ENCODE measurements around the gene LPGAT1.
"Not testable (repeated sequence)": the region's sequence is repeated elsewhere in the genome, so short reads cannot be mapped to it uniquely, and the experiment has no call there.

LPGAT1 gene, protein sequence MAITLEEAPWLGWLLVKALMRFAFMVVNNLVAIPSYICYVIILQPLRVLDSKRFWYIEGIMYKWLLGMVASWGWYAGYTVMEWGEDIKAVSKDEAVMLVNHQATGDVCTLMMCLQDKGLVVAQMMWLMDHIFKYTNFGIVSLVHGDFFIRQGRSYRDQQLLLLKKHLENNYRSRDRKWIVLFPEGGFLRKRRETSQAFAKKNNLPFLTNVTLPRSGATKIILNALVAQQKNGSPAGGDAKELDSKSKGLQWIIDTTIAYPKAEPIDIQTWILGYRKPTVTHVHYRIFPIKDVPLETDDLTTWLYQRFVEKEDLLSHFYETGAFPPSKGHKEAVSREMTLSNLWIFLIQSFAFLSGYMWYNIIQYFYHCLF

DNA sequence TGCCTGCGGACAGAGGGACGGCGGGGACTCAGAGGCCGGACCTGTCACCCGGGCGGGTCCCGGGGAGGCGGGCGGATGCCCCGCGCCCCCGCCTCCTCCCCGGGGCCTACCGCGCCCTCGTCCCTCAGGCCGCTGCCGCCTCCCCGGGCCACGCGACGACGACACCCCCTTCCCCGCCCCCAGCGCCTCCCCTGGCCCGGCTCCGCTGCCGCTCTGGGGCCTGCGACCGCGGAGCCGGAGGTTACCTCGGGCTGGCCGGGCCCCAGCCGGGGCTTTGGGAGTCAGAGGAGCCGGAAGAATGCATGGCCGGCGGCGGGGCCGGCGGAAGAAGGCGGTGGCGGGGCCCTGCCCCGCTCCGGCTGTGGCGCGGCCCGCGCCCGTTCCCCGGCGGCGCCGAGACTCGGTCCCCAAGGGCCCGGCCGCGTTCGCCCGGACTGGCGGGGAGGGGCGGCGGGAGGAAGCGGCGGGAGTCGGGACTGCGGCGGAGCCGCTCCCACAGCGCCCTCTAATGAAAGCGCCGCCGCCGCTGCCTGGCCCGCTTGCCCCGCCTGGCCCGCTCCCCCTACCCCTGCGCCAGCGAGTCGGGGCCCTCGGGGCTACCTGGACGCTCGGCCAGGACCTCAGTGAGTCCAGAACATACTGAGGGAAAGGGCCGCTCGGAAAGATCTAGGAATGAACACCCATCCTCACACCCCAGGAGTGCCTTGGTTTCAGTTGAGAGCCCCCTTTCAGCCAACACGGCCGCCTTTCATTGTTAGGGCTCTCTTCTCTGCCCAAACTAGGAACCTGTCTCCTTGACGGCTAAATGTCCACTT lies at the start of gene LPGAT1:
TSS of gene LPGAT1 (minus strand) at position 436 of the 815 bp plus-strand sequence. CDS start 1,467 bp downstream, outside the sequence.
- DNase-seq (ENCODE audit: low read depth in 2 of 2) = peak; percentile 35 to 57

DNA sequence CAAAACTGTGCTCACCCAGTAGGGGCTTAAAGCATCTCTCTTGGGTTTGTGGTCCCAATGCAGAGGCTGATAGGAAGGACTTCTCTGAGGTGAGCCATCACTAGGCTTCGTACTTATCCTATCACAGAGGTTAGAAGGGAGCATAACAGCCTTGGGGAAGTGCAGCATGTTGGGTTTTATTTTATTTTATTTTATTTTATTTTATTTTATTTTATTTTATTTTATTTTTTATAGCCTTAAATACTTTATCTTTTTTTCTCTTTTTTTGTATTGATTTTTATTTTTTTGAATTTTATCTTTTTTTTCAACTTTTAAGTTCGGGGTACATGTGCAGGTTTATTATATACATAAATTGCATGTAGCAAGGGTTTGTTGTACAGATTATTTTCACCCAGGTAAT lies 48.9 kb upstream of the LPGAT1 start:
- no peak for DNase-seq (ENCODE audit: low read depth in 2 of 2)

DNA sequence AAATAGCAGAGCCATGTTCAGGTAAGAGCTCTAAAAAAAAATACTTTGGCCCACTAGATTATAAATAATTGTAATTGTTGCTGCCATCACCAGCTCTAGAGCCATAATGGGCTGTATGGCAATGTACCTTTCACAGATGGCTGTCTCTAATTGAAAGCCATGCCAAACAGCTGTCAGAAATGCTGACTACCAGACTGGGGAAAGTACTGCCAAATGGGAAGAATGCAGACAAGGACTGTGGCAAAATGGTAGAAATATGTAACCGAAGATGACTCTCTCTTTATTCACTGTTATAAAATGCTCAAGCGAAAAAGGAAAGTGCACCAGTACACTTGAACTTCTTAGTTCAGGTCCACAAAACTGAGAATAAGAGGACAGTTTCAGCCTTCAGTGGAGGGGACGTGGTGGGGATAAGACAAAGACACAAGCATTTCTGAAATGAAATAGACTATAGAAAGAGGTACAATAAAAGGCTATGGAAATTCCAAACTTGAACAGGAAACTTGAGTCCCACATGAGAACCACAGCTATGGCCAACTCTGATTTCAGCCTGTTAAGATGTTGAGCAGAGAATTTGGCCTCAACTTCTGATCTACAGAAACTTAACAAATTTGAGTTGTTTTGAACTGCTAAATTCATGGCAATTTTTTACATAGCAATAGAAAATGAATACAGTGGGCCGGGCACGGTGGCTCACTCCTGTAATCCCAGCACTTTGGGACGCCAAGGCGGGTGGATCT lies 46.5 kb upstream of the LPGAT1 start:
- no peak for DNase-seq (ENCODE audit: low read depth in 2 of 2)

DNA sequence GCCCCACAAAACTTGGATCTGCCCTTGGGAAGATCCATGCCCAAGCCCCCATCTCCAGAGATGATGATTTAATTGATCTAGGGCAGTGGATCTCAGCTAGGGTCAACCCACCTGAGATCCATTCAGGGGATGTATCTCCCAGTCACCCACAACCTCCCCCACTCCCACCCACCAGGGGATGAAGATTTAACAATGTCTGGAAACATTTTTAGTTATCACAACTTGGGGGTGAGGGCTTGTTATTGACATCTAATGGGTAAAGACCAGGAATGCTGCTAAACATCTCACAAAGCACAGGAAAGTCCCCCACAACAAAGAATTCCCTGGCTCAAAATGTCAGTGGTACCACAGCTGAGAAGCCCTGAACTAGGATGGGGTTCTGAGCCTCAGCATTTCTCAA lies 45.0 kb upstream of the LPGAT1 start:
- DNase-seq (ENCODE audit: low read depth in 2 of 2) = no peak

DNA sequence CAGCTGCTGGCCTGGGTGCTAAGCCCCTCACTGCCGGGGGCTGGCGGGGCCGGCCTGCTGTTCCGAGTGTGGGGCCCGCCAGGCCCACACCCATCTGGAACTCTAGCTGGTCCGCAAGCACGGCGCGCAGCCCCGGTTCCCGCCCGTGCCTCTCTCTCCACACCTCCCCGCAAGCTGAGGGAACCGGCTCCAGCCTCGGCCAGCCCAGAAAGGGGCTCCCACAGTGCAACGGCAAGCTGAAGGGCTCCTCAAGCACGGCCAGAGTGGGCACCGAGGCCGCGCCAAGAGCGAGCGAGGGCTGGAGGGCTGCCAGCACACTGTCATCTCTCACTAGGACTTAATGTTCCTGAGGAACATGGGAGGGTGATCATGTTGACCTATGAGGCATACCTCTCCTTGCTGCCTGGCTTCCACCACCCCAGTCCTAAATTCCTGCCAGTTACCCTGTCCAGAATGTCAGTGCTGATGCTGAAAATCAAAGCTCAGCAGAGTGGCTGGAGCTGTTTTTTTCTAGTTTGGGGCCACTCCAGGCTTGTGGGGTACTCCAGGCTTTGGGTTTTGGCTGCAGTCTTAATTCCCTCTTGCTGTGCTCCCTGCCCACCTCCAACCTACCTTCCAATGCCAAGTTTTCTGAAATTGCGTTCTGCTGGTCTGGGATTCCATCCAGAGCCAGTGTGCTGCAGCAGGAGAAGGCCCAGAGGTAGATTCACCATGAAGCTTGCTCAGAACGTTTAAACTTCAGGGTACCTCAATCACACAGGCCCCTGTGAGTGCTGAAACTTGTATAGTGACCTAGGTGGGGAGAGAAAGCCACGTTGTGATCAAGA lies 44.2 kb upstream of the LPGAT1 start:
- no peak for DNase-seq (ENCODE audit: low read depth in 2 of 2)

DNA sequence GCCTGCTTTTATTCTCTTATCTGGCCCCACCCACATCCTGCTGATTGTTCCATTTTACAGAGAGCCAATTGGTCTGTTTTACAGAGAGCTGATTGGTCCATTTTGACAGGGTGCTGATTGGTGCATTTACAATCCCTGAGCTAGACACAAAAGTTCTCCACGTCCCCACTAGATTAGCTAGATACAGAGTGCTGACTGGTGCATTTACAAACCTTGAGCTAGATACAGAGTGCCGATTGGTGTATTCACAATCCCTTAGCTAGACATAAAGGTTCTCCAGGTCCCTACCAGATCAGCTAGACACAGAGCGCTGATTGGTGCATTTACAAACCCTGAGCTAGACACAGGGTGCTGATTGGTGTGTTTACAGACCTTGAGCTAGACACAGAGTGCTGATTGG lies 43.2 kb upstream of the LPGAT1 start:
- DNase-seq (ENCODE audit: low read depth in 2 of 2) = not testable (repeated sequence)

- DNase-seq (ENCODE audit: low read depth in 2 of 2) = no peak
Measured at GRCh38 chr1:211870156-211870555, 39.6 kb upstream of the LPGAT1 start.

DNA sequence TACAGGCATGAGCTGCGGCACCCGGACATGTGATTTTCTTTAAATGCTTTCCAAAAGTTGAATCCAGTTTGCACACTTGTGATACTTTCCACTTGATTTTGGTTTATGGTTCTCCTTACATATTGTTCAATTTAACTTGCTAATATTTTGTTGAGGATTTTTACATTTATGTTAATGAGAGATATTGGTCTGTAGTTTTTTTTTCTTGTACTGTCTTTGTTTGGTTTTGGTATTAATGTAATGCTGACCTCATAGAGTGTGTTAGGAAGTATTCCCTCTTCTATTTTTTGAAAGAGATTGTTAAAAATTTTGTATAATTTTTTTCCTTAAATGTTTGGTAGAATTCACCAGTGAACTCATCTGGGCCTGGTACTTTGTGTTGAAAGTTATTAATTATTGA lies 34.6 kb upstream of the LPGAT1 start:
- no peak for DNase-seq (ENCODE audit: low read depth in 2 of 2)

GRCh38 chr1:211859405-211859804 lies 28.8 kb upstream of the LPGAT1 start:
- no peak for DNase-seq (ENCODE audit: low read depth in 2 of 2)

DNA sequence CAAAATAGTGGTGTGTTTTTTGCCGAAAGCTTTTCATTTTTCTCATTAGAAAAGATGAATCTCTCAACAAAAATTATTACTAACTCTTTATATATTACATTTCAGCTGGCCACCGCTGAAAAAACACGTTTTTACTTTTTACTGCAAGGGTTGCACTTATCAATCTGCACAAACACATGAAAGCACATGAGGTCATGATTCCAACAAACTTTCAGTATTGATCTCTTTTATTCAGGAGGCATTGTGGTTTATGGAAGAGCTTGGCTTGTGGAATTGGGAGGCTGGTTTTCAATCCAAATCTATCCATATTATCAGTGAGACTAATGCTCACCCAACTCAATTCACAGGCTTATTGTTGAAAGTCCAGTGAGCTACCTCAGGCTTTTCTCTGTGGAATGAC lies 20.6 kb upstream of the LPGAT1 start:
- DNase-seq (ENCODE audit: low read depth in 2 of 2) = no peak

DNA sequence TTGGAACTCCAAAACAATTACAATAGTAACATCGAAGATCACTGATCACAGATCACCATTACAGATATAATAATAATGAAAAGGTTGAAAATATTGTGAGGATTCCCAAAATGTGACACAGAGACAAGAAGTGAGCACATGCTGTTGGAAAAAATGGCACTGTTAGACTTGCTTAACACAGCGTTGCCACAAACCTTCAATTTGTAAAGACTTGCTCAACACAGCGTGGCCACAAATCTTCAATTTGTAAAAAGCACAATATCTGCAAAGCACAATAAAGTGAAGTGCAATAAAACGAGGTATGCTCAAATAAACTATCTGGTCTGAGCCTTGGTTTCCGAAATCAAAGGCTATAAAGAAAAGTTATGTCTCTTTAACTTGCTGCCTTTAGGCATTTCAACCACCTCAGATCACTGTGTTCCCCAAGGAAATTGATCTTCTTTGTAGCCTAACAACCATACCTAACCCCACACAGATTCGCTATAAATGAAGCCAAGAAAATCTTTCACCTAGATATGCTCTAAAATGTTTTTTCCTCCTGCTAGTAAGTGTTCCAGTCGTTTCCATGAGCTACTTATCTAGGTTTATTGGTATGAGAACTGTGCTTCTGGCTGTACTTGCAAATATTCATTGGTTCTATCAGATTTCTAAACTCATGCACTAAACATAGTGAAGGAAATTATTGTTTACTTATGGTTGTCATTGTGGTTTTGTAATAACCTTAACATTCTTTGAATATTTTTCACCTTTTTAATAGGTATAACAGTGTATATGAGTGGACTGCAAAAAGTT lies 13.1 kb upstream of the LPGAT1 start:
- no peak for DNase-seq (ENCODE audit: low read depth in 2 of 2)

DNA sequence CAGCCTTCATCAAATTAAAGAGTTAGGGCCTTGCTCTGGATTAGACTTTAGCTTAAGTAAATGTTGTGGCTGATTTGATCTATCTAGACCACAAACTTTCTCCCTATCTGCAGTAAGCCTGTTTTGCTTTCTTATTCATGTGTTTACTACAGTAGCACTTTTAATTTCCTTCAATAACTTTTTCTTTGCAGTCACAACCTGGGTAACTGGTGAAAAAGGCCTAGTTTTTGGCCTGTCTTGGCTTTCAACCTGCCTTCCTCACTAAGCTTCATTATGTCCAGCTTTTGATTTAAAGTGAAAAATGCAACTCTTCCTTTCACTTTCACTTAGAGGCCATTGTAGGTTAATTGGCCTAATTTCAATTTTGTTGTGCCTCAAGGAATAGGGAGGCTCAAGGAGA lies 12.5 kb upstream of the LPGAT1 start:
- no peak for DNase-seq (ENCODE audit: low read depth in 2 of 2)

DNA sequence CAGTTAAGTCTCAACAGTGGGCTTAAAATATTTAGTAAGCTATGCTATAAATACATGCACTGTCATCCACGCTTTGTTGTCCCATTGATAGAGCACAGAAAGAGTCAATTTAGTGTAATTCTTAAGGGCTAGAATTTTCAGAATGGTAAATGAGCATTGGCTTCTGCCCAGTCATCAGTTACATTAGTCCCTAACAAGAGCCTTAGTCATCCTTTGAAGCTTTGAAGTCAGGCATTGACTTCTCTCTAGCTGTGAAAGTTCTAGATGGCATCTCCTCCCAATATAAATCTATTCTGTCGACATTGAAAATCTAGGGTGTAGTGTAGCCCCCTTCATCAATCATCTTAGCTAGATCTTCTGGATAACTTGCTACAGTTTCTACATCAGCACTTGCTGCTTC lies 12.0 kb upstream of the LPGAT1 start:
- no peak for DNase-seq (ENCODE audit: low read depth in 2 of 2)

DNA sequence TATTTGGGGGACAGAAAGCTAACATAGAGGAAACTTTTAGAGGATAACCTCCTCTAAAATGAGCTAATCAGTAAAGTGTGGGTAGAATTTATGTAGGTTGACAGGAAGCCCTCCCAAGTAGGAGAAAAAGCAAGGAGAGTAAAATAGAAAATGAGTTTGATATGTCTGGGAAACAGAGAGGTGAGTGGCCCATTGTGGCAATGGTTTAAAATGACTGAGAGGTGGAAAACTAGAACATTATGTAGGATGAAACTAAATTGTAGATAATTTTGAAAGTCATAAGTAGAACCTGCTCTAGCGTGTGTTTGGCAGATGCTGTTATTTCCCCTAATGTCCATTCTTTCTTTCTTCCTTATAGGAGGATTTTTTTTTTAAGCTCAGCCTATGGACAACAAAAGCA lies 8.5 kb upstream of the LPGAT1 start:
- no peak for DNase-seq (ENCODE audit: low read depth in 2 of 2)

DNA sequence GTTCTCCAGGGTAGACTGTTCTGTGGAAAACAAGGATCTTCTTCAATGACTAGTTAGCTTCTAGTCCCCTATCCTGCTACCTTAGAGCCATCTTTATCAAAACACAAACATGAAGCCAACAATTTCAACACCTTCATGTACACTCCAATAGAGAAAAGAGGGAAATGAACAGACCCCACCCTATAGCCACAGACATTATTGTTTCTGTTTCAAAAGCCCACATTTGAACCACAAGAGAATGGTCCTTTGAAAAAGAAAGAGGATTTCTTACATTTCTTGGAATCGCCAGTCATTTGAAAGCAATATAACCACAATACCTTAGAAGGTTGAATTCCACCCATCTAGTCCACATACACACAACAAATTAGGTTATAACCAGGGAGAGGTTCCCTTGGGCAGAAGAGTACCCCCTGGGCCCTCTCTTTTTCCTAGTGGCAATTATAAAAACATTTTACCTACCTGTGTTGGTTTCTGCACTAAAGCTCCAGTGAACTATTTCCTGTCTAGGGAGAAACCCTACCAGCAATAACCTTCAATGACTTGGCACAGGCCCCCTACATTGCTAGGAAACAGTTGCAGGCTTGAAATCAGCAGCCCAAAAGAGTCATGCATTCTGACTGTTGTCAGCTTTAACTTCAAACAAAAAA lies 2.7 kb upstream of the LPGAT1 start:
- DNase-seq (ENCODE audit: low read depth in 2 of 2) = no peak

GRCh38 chr1:211832661-211833060 lies 2.1 kb upstream of the LPGAT1 start:
- no peak for DNase-seq (ENCODE audit: low read depth in 2 of 2)

GRCh38 chr1:211831558-211832323 lies 1.2 kb upstream of the LPGAT1 start:
- DNase-seq (ENCODE audit: low read depth in 2 of 2) = no peak

- DNase-seq (ENCODE audit: low read depth in 2 of 2) = no peak
Measured at GRCh38 chr1:211830055-211830327, 572 bp downstream of the LPGAT1 start.

DNA sequence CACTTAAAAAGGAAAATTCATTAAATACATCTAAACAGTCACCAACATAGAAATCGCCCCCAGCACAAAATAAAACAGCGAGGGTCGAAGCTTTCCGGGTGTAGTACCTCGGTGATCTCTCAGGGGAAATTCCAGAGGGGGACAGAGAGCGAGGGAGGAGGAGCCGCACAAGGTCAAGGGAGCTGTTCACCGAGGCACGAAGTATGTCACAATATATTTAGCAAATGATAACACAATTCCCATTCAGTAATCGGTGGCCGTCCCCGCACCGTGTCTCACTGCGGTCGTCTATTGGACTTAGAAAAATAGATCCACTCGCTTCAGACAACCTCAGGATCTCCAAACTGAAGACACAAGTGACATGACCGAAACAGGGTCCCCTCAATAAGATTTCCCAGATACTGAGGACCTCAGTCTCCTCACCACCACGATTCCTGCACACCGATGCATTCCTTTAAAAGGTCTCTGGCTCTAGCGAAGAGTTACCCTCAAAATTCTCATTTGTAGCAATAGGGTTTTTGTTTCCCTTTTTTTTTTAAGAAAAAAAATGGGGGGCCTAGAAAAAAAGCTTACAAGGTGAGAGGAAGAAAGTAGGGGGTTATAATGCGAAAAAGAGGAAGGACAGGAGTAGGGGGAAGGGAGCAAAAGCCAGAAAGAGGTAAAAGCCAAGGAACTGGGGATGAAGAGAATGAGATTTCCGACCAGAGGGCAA lies 1.1 kb downstream of the LPGAT1 start:
- no peak for DNase-seq (ENCODE audit: low read depth in 2 of 2)
